Activated CD8-positive, alpha-beta memory T cell treated with anti-CD3 and anti-CD28 coated beads for 4 hours (primary cell): ENCODE data around the gene PSPH.

ENCODE experiments used
- DNase-seq, 2 donors: peaks; one replicate each; pipeline ENCODE4 v3.0.0-alpha.2; 2020; ENCODE audit warnings: low read depth in 2 of 2

The PSPH gene

GRCh38 chr7:56003749-56004148, 47.5 kb downstream of the PSPH start:
- DNase-seq, result no peak

GRCh38 chr7:55996856-55997500, 54.3 kb downstream of the PSPH start:
- DNase-seq, result no peak

GRCh38 chr7:55992346-55992745, 58.9 kb downstream of the PSPH start:
- DNase-seq, result no peak

DNA sequence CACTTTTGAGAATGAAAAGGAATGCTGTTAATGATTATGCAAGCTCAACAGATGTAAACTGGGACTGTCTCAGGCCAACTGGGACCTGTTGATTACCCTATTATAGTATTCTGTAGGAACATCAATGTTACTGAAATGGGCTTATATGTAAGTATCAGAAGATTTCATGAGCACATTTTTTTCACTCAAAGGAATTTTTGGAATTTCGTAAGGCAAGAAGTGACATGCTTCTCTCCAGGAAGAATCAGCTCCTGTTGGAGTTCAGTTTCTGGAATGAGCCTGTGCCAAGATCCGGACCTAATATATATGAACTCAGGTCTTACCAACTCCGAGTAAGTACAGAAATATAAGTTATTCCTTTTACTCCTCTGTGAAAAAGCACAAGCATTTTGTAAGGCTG, 67.7 kb downstream of the PSPH start:
- no peak for DNase-seq

- no peak for DNase-seq
Observed at GRCh38 chr7:55980266-55980665, 71.0 kb downstream of the PSPH start.

DNA sequence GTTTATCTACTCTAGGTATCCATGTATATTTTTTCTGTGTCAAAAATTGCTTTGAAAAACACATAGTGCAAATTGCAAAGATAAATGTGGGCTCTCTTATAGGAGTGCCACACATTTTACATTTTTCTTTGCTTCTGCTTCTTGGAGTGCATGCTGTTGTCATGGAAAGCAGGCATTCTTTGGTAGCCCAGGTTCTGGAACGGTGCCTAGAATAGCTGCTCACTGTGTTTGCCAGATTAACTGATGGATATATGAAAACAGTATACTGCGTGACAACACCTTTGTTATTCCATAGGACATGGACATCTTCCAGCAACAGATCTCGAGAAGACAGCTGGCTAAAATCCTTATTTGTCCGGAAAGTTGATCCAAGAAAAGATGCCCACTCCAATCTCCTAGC, 73.4 kb downstream of the PSPH start:
- no peak for DNase-seq

DNA sequence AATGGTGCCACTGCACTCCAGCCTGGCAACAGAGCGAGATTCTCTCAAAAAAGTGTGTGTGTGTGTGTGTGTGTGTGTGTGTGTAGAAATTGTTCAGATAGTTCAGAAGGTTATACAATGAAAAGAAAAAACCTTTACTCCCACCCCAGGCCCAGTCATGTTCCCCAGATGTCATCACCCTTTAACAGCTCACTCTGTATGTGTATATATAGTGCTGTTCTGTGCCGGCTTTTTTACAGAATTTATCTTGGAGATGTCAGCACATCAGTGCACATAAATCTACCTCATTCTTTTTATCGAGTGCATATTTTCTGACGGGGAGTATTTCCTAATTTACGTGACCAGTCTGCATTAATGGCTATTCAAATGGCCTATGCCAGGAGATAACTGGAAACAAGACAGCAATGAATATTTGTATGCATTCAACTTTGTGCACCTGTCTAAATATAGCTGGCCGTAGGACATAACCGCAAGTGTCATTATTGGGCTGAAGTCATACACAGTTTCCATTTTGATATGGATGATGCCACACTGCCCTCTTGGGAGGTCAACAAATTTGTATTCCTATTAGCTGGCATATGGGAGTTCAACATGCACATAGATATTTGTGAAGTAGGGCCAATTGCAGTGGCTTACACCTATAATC, 75.1 kb downstream of the PSPH start:
- DNase-seq, result no peak

DNA sequence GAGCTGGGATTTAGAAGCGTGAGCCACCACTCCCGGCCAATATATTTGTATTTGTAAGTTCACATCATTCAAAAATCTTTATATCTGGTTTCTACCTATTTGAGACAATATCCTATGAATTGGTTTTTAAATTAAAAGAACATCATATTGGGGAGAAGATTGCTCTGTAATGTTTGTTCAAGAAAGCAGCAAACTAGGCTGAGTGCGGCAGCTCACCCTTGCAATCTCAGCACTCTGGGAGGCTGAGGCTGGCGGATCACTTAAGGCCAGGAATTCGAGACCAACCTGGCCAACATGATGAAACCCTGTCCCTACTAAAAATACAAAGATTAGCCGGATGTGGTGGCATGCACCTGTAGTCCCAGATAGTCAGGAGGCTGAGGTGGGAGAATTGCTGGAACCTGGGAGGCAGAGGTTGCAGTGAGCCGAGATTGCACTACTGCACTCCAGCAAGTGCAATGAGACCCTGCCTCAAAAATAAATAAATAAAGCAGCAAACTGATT, 77.4 kb downstream of the PSPH start:
- DNase-seq, result no peak

DNA sequence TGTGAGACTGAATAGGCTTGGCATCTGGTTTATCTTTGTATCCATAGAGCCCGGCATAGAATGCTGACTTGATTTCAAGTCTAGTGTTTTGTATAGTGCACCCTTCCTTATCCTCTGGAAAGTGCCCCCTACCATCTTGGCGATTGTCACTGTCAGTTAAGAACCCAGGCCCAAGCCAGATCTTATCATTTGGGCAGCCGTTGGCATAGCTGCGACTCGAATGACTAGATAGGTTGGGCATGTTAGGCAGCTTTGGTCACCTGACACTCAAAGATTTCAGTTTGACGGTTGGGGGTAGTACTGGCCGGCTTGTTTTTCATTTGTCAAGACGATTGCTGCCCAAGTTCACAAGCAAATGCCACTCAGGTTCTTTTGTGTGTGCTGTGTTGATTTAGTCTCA, 80.3 kb downstream of the PSPH start:
- DNase-seq, result no peak

- DNase-seq, result no peak
Observed at GRCh38 chr7:55970561-55970960, 80.7 kb downstream of the PSPH start.

- no peak for DNase-seq
Observed at GRCh38 chr7:55969391-55969790, 81.9 kb downstream of the PSPH start.

GRCh38 chr7:55966851-55967250, 84.4 kb downstream of the PSPH start:
- DNase-seq, result no peak

- no peak for DNase-seq
Observed at GRCh38 chr7:55965805-55966421, 85.3 kb downstream of the PSPH start.

GRCh38 chr7:55965100-55965470, 86.2 kb downstream of the PSPH start:
- DNase-seq, result no peak

GRCh38 chr7:55964261-55965099, 86.8 kb downstream of the PSPH start, which contains the start of gene NIPSNAP2:
Gene NIPSNAP2, plus strand, starts transcription at chr7:55964585. Its CDS starts 25 bp downstream, at chr7:55964610.
- DNase-seq, result peak in 1 of 2 donors; percentile 24

DNA sequence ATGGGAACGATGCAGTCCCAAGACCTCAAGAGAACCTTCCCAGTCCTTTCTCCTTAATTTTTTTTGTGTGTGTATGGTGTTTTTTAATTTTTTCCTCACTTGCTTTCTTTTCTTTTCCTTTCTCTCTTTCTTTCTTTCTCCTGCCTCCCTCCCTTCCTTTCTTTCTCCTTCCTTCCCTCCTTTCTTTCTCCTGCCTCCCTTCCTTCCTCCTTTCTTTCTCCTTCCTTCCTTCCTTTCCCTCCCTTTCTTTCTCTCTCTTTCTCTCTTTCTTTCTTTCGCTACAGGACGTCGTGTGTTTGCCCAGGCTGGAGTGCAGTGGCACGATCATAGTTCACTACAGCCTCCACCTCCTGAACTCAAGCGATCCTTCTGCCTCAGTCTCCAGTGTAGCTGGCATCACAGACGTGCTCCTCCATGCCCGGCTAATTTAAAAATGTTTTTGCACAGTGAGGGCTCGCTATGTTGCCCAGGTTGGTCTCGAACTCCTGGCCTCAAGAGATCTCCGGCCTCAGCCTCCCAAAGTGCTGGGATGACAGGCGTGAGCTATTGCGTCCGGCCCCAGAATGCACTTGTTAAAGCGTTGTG, 87.6 kb downstream of the PSPH start:
- no peak for DNase-seq

DNA sequence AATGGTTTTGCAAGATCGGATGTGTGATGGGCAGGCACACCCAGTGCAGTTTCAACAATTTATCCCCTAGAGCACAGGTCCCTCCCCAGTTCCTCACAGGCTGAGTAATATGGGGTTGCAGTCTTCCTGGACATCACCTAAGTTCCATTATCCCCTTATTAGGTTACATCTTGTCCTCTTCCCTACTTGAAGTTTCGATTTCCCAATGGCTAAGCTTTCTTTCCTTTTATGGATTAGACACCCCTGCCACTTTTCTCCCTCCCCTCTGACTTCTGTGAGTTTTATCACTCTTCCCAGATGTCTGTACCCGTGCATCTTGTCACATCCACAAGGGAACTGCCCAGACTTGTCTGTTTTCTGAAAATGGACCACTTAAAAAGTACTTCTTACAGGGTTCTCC, 89.2 kb downstream of the PSPH start:
- no peak for DNase-seq
